ENCODE results near the gene CNOT6L.
A peak's percentile ranks its signal among the peaks of the same experiment; 100 is the strongest.

CNOT6L gene

GRCh38 chr4:77777135-77777807 lies 41.9 kb downstream of the CNOT6L start:
- no peaks in the 10 kb centered on the region for H3K9me3 ChIP-seq (ENCODE audit: control insufficient read depth in 1 of 2, low read length in 2 of 2)
- H3K27me3 ChIP-seq (ENCODE audit: low read depth, low read length) = no peaks in the 10 kb centered on the region
- peaks cover 6 to 11% of the 10 kb centered on the region in 2 donors for H3K4me1 ChIP-seq (ENCODE audit: control insufficient read depth in 1 of 2, insufficient read depth in 2 of 2, low read length in 2 of 2)
- H3K36me3 ChIP-seq (ENCODE audit: control insufficient read depth in 1 of 2, insufficient read depth in 2 of 2, low read length in 2 of 2) = peaks cover 6 to 10% of the 10 kb centered on the region in 2 donors
- H3K4me3 ChIP-seq (ENCODE audit: low read depth in 1 of 2, low read length in 2 of 2) = no peak overlapping the region
- H3K27ac ChIP-seq (ENCODE audit: low read length) = no peak overlapping the region

GRCh38 chr4:77776182-77777134 lies 42.7 kb downstream of the CNOT6L start:
- Histone ChIP-seq H3K9me3 (ENCODE audit: control insufficient read depth in 1 of 2, low read length in 2 of 2) (no peaks in the 10 kb centered on the region), H3K27me3 (ENCODE audit: low read depth, low read length) (no peaks in the 10 kb centered on the region), H3K27ac (ENCODE audit: low read length) (peak overlapping the region; percentile 6), H3K4me1 (ENCODE audit: control insufficient read depth in 1 of 2, insufficient read depth in 2 of 2, low read length in 2 of 2) (peaks cover under 1 to 11% of the 10 kb centered on the region in 2 donors), H3K4me3 (ENCODE audit: low read depth in 1 of 2, low read length in 2 of 2) (no peak overlapping the region), H3K36me3 (ENCODE audit: control insufficient read depth in 1 of 2, insufficient read depth in 2 of 2, low read length in 2 of 2) (peaks cover 6 to 10% of the 10 kb centered on the region in 2 donors)

GRCh38 chr4:77773101-77773500 lies 46.1 kb downstream of the CNOT6L start:
- H3K4me1 ChIP-seq (ENCODE audit: control insufficient read depth in 1 of 2, insufficient read depth in 2 of 2, low read length in 2 of 2) = peaks cover 0 to 11% of the 10 kb centered on the region in 2 donors
- no peaks in the 10 kb centered on the region for H3K9me3 ChIP-seq (ENCODE audit: control insufficient read depth in 1 of 2, low read length in 2 of 2)
- H3K4me3 ChIP-seq (ENCODE audit: low read depth in 1 of 2, low read length in 2 of 2) = no peak overlapping the region
- peaks cover 10 to 13% of the 10 kb centered on the region in 2 donors for H3K36me3 ChIP-seq (ENCODE audit: control insufficient read depth in 1 of 2, insufficient read depth in 2 of 2, low read length in 2 of 2)
- H3K27me3 ChIP-seq (ENCODE audit: low read depth, low read length) = no peaks in the 10 kb centered on the region
- H3K27ac ChIP-seq (ENCODE audit: low read length) = no peak overlapping the region

GRCh38 chr4:77771566-77771965 lies 47.6 kb downstream of the CNOT6L start:
- no peaks in the 10 kb centered on the region for H3K27me3 ChIP-seq (ENCODE audit: low read depth, low read length)
- no peak overlapping the region for H3K4me3 ChIP-seq (ENCODE audit: low read depth in 1 of 2, low read length in 2 of 2)
- no peak overlapping the region for H3K27ac ChIP-seq (ENCODE audit: low read length)
- H3K9me3 ChIP-seq (ENCODE audit: control insufficient read depth in 1 of 2, low read length in 2 of 2) = no peaks in the 10 kb centered on the region
- H3K36me3 ChIP-seq (ENCODE audit: control insufficient read depth in 1 of 2, insufficient read depth in 2 of 2, low read length in 2 of 2) = peaks cover 10 to 13% of the 10 kb centered on the region in 2 donors
- peaks cover 0 to 4% of the 10 kb centered on the region in 2 donors for H3K4me1 ChIP-seq (ENCODE audit: control insufficient read depth in 1 of 2, insufficient read depth in 2 of 2, low read length in 2 of 2)

- Histone ChIP-seq H3K27ac (ENCODE audit: low read length) (no peak overlapping the region), H3K36me3 (ENCODE audit: control insufficient read depth in 1 of 2, insufficient read depth in 2 of 2, low read length in 2 of 2) (peaks cover 11 to 22% of the 10 kb centered on the region in 2 donors), H3K4me3 (ENCODE audit: low read depth in 1 of 2, low read length in 2 of 2) (no peak overlapping the region), H3K4me1 (ENCODE audit: control insufficient read depth in 1 of 2, insufficient read depth in 2 of 2, low read length in 2 of 2) (no peaks in the 10 kb centered on the region), H3K9me3 (ENCODE audit: control insufficient read depth in 1 of 2, low read length in 2 of 2) (peaks cover 15% of the 10 kb centered on the region in 2 donors), H3K27me3 (ENCODE audit: low read depth, low read length) (no peaks in the 10 kb centered on the region)
These were observed 53.4 kb downstream of the CNOT6L start for GRCh38 chr4:77765720-77766119.

GRCh38 chr4:77762531-77762930 lies 56.6 kb downstream of the CNOT6L start:
- no peak overlapping the region for H3K27ac ChIP-seq (ENCODE audit: low read length)
- H3K36me3 ChIP-seq (ENCODE audit: control insufficient read depth in 1 of 2, insufficient read depth in 2 of 2, low read length in 2 of 2) = peaks cover 3 to 22% of the 10 kb centered on the region in 2 donors
- no peaks in the 10 kb centered on the region for H3K27me3 ChIP-seq (ENCODE audit: low read depth, low read length)
- H3K9me3 ChIP-seq (ENCODE audit: control insufficient read depth in 1 of 2, low read length in 2 of 2) = peaks cover 15% of the 10 kb centered on the region in 2 donors
- H3K4me1 ChIP-seq (ENCODE audit: control insufficient read depth in 1 of 2, insufficient read depth in 2 of 2, low read length in 2 of 2) = no peaks in the 10 kb centered on the region
- no peak overlapping the region for H3K4me3 ChIP-seq (ENCODE audit: low read depth in 1 of 2, low read length in 2 of 2)

- H3K4me1 ChIP-seq (ENCODE audit: control insufficient read depth in 1 of 2, insufficient read depth in 2 of 2, low read length in 2 of 2) = no peaks in the 10 kb centered on the region
- no peaks in the 10 kb centered on the region for H3K27me3 ChIP-seq (ENCODE audit: low read depth, low read length)
- no peak overlapping the region for H3K4me3 ChIP-seq (ENCODE audit: low read depth in 1 of 2, low read length in 2 of 2)
- H3K36me3 ChIP-seq (ENCODE audit: control insufficient read depth in 1 of 2, insufficient read depth in 2 of 2, low read length in 2 of 2) = peaks cover 3 to 23% of the 10 kb centered on the region in 2 donors
- H3K27ac ChIP-seq (ENCODE audit: low read length) = no peak overlapping the region
- H3K9me3 ChIP-seq (ENCODE audit: control insufficient read depth in 1 of 2, low read length in 2 of 2) = peaks cover 15% of the 10 kb centered on the region in 2 donors
These were observed 57.6 kb downstream of the CNOT6L start for GRCh38 chr4:77761595-77761994.

- Histone ChIP-seq H3K4me1 (ENCODE audit: control insufficient read depth in 1 of 2, insufficient read depth in 2 of 2, low read length in 2 of 2) (no peaks in the 10 kb centered on the region), H3K27ac (ENCODE audit: low read length) (no peak overlapping the region), H3K36me3 (ENCODE audit: control insufficient read depth in 1 of 2, insufficient read depth in 2 of 2, low read length in 2 of 2) (peaks cover 3 to 27% of the 10 kb centered on the region in 2 donors), H3K4me3 (ENCODE audit: low read depth in 1 of 2, low read length in 2 of 2) (no peak overlapping the region), H3K9me3 (ENCODE audit: control insufficient read depth in 1 of 2, low read length in 2 of 2) (peaks cover 15% of the 10 kb centered on the region in 2 donors), H3K27me3 (ENCODE audit: low read depth, low read length) (no peaks in the 10 kb centered on the region)
These were observed 60.4 kb downstream of the CNOT6L start for GRCh38 chr4:77758804-77759203.

- Histone ChIP-seq H3K4me3 (ENCODE audit: low read depth in 1 of 2, low read length in 2 of 2) (no peak overlapping the region), H3K4me1 (ENCODE audit: control insufficient read depth in 1 of 2, insufficient read depth in 2 of 2, low read length in 2 of 2) (no peaks in the 10 kb centered on the region), H3K36me3 (ENCODE audit: control insufficient read depth in 1 of 2, insufficient read depth in 2 of 2, low read length in 2 of 2) (peaks cover 0 to 13% of the 10 kb centered on the region in 2 donors), H3K9me3 (ENCODE audit: control insufficient read depth in 1 of 2, low read length in 2 of 2) (peaks cover 2 to 3% of the 10 kb centered on the region in 2 donors), H3K27ac (ENCODE audit: low read length) (no peak overlapping the region), H3K27me3 (ENCODE audit: low read depth, low read length) (no peaks in the 10 kb centered on the region)
These were observed 67.4 kb downstream of the CNOT6L start for GRCh38 chr4:77751764-77752163.

- Histone ChIP-seq H3K4me3 (ENCODE audit: low read depth in 1 of 2, low read length in 2 of 2) (no peak overlapping the region), H3K27ac (ENCODE audit: low read length) (no peak overlapping the region), H3K27me3 (ENCODE audit: low read depth, low read length) (no peaks in the 10 kb centered on the region), H3K36me3 (ENCODE audit: control insufficient read depth in 1 of 2, insufficient read depth in 2 of 2, low read length in 2 of 2) (peaks cover 6 to 8% of the 10 kb centered on the region in 2 donors), H3K9me3 (ENCODE audit: control insufficient read depth in 1 of 2, low read length in 2 of 2) (no peaks in the 10 kb centered on the region), H3K4me1 (ENCODE audit: control insufficient read depth in 1 of 2, insufficient read depth in 2 of 2, low read length in 2 of 2) (no peaks in the 10 kb centered on the region)
These were observed 73.4 kb downstream of the CNOT6L start for GRCh38 chr4:77745792-77746191.

- Histone ChIP-seq H3K27me3 (ENCODE audit: low read depth, low read length) (no peaks in the 10 kb centered on the region), H3K4me1 (ENCODE audit: control insufficient read depth in 1 of 2, insufficient read depth in 2 of 2, low read length in 2 of 2) (no peaks in the 10 kb centered on the region), H3K27ac (ENCODE audit: low read length) (no peak overlapping the region), H3K9me3 (ENCODE audit: control insufficient read depth in 1 of 2, low read length in 2 of 2) (no peaks in the 10 kb centered on the region), H3K36me3 (ENCODE audit: control insufficient read depth in 1 of 2, insufficient read depth in 2 of 2, low read length in 2 of 2) (peaks cover 6 to 19% of the 10 kb centered on the region in 2 donors), H3K4me3 (ENCODE audit: low read depth in 1 of 2, low read length in 2 of 2) (no peak overlapping the region)
These were observed 77.1 kb downstream of the CNOT6L start for GRCh38 chr4:77742054-77742453.
